CD4-positive, alpha-beta T cell treated with Interleukin-12 subunit alpha and Interleukin-12 subunit beta, for 1 hour (primary cell): Measurements from ENCODE around the gene TIAM1.
A peak's percentile ranks its signal among the peaks of the same experiment; 100 is the strongest.

Experiments
- DNase-seq: peaks from one replicate; pipeline ENCODE4 v3.0.0-alpha.2; 2020

The TIAM1 gene

DNA sequence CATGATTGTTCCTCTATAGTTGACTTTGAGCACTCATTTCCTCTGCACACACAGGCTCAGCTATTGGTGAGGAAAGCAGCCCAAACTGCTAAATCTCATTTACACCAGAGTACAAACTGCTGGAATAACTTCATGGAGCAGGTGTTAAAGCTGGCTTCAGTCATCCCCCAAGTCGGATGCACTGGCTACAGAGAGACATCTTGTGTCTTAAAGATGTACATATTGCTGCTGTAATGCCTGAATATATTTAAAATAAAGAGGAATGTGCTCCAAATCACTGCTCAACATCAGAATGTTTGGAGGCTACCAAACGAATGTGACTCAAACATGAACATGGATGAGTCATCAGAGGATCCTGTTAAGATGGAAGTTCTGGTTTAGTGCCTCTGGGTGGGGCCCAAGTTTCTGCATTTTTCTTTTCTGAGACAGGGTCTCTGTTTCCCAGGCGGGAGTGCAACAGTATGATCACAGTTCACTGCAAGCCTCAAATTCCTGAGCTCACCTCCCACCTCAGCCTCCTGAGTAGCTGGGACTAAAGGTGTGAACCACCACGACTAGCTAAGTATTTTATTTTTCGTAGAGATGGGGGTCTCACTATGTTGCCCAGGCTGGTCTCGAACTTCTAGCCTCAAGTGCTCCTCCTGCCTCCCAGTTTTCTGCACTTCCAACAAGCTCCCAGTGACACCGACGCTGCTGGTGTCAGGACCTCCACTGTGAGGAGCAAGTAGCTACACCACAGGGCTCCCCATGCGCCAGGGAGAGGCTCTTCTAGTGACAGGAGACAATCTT, 226.7 kb downstream of the TIAM1 start:
- no peak for DNase-seq

- DNase-seq = no peak
Observed at GRCh38 chr21:31115249-31115648, 228.8 kb downstream of the TIAM1 start.

GRCh38 chr21:31111093-31111492, 233.0 kb downstream of the TIAM1 start:
- DNase-seq = no peak

- DNase-seq = no peak
Observed at GRCh38 chr21:31110430-31110829, 233.6 kb downstream of the TIAM1 start.

GRCh38 chr21:31107871-31108270, 236.2 kb downstream of the TIAM1 start:
- no peak for DNase-seq

- no peak for DNase-seq
Observed at GRCh38 chr21:31107176-31107785, 236.8 kb downstream of the TIAM1 start.

DNA sequence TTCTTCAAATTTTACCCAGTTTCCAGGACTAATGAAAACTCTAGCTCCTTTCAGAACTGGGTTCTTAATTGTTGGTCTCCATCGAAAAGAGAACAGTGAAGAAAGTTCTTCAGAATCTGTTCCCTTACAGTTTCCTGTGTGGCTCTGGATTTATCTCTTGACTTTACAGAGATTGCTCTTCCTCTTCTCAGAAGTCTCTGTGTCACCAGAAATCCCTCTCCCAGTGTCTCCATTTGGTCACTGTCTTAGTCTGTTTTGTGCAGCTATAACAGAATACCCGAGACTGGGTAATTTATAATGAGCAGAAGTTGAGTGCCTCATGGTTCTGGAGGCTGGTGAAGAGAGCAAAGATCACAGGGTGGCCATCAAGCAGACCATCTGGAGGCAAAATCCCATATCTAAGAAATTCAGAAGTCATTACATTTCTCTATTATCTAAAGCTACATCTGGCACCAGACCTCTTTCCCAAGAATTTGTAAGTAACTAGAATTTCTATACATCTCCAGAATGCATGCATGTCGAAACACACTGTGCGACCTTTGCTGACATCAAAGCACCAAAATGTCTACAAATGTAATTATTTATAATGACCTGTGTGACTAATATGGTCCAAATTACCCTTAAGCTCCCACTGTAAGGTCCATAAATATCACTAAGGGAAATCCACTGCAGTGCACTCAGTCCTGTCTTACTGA, 240.3 kb downstream of the TIAM1 start:
- no peak for DNase-seq

DNA sequence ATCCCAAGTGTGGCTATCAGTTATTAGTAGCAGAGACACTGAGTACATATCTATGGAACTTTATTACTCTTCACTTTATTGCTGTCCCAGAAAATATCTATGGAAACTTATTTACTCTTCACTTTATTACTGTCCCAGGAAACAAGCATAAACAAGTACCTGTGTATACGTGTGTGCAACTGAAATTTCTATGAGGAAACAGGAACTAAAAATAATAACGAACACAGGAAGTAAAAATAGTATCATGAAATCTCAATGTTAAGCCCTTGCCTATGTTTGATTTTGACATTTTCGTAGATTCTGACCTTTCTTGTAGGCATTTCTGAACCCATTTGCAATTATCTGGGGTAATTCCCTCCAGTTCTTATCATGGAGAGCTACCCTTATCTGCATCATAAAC, 240.9 kb downstream of the TIAM1 start:
- DNase-seq = no peak

- no peak for DNase-seq
Observed at GRCh38 chr21:31099122-31099521, 244.9 kb downstream of the TIAM1 start.

GRCh38 chr21:31098576-31099005, 245.5 kb downstream of the TIAM1 start:
- DNase-seq = peak; percentile 75

DNA sequence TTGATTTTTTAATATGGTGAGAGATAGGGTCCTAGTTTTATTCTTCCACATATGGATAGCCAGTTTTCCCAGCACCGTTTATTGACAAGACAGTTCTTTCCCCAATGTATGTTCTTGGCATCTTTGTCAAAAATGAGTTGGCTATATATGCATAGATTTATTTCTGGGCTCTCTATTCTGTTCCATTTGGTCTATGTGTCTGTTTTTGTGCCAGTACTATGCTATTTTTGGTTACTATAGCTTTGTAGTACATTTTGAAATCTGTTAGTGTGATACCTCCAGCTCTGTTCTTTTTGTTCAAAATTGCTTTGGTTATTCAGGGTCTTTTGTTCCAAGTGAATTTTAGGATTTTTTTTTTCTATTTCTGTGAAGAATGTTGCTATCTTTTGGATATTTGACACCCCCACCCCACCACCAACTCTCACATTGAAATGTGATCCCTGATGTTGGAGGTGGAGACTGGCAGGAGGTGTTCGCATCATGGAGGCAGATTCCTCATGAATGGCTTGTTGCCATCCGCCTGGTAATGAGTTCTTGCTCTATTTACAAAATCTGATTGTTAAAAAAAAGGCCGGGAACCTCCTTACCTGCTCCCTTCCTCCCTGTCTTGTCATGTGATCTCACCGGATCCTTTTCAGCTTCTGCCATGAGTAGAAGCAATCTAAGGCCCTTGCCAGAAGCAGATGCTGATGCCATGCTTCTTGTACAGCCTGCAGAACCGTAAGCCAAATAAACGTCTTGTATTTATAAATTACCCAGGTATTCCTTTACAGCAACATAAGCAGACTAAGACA, 251.0 kb downstream of the TIAM1 start:
- DNase-seq = no peak

GRCh38 chr21:31090376-31090775, 253.7 kb downstream of the TIAM1 start:
- no peak for DNase-seq

- DNase-seq = no peak
Observed at GRCh38 chr21:31088474-31088751, 255.6 kb downstream of the TIAM1 start.

GRCh38 chr21:31087639-31088473, 256.2 kb downstream of the TIAM1 start:
- no peak for DNase-seq

DNA sequence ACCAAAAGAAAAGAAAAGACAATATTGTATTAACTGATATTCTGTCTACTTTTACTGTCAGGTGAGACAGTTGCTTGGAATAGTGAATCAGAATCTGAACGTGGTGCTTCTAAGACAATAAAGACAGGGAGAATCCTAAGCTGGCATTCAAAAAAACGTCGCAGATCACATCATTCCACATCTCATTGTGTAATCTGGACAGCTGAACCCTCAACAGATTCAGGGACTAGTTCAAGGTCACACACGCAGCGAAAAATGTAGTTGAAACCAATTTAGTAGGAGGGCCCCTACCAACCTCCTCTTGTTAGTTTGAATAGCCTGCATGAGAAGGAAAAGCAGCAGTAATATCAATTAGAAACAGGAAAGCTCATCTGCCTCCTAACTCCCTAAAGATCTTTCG, 259.4 kb downstream of the TIAM1 start:
- no peak for DNase-seq

DNA sequence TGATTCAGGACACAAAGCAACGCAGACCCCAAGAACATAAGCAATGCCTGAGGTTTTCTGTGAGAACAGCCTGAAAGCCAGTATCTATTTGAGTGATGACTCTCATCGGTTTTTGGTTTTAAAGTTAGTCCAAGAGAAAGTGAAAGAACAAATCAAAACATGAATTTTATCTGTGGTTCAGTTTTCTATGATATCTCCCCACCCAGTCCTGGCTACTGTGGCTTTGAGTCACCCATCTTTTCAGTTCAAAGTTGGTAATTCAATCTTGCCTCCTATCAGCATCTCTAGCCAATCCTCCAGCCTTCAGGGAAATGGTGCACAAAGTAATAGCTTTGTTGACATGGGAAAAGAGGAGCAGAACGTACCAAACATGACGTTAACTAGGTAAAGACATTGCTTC, 265.3 kb downstream of the TIAM1 start:
- DNase-seq = no peak

- DNase-seq = no peak
Observed at GRCh38 chr21:31078216-31078615, 265.8 kb downstream of the TIAM1 start.

DNA sequence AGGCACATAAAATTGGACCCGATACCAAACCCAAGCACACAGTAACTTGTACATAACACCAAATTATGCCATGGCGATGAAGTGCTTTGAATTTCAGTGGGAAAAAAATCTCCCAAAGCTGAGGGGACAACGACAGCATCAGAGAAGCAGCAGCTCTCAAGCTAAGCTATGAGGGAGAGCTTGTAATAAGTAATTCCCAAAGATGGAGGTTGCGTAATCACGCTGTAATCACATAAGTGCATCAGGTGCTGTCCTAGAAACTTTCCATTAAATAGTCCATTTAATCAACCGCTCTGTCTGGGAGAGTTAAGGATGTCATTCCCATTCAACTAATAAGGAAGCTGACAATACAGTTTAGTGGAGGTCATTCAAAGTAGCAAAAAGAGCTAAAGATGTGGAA, 268.2 kb downstream of the TIAM1 start:
- DNase-seq = no peak

- no peak for DNase-seq
Observed at GRCh38 chr21:31072533-31072932, 271.5 kb downstream of the TIAM1 start.
